NOMO-1 treated with dmso at 0.1 percent for 144 hours (cell line): ENCODE measurements around the gene BCAR1.
A peak's percentile ranks its signal among the peaks of the same experiment; 100 is the strongest.
"Not testable (repeated sequence)": the region's sequence is repeated elsewhere in the genome, so short reads cannot be mapped to it uniquely, and the experiment has no call there.

ENCODE experiments used
- DNase-seq: peaks from one replicate; lab custom pipeline; 2025; ENCODE audit not compliant: unreplicated experiment; lab: John Stamatoyannopoulos, UW

Gene BCAR1

DNA sequence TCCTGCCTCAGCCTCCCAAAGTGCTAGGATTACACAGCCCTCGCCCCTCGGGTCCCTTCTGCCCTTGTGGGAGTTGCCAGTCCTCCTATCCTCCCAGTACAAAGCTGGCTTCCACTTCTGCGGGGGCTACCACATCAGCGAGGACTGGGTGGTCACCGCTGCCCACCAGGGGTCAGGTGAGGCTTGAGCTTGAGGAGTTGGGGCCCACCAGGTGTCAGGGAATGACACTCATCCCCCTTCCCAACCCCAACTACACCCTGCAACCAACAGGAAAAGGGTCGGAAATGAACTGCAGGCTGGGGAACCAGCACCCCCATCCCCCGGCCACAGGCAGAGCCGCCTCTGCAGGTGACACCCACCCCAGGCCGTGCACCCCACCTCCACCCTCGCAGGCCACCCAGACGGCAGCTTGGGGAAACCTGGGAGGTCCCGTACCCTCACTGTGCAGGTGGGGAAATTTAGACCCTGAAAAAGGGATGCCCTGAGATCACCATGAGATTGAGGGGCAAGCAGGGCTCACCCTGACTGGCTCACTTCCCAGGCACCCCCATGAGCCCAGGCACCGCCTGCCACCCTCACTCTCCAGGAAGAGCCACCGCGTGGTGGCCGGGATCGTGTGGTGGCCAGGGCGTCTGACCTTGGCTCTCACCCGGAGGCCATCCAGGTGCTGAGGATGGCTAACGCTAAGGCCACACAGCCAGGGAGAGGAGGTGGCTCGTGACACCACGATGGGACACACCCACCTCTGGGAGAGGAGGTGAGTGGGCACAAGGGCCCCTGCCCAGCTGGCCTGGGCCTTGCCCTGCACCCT is 24.7 kb downstream of the BCAR1 start:
- DNase-seq: no peak

DNA sequence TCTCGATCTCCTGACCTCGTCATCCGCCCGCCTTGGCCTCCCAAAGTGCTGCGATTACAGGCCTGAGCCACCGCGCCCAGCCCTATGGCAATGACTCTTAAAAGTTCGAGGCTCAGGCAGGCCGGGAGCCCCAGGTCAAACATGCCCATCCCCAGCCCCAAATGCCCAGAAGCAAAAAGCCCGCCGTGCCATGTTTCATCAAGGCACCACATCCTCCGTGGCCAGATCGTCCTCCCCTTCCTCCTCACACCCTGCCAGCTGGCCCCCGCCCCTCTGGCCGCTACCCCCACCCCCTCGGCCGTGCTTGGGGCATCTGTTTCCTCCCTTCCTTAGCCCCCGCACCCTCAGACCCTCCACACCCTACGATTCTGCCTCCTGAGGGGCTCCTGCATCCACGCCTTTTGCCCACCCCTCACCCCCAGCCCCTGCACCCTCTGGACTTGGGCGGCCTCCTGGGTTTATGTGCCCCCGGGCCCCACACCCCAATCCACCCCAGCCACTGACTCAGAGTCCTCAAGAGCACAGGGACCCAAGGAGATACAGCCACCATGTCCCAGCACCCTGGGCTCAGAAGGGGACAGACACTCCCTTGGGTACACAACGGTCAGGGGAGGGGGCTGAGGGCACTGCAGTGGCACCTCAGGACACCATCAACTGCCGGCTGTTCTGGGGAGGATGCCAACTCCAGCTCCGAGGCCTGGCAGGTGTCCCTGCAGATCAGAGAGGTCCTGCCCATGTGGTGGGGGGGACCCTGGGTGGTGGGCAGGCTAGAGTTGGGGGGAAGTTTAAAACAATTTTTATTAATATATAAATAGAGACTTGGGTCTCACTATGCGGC is 25.5 kb downstream of the BCAR1 start:
- no peak for DNase-seq

DNA sequence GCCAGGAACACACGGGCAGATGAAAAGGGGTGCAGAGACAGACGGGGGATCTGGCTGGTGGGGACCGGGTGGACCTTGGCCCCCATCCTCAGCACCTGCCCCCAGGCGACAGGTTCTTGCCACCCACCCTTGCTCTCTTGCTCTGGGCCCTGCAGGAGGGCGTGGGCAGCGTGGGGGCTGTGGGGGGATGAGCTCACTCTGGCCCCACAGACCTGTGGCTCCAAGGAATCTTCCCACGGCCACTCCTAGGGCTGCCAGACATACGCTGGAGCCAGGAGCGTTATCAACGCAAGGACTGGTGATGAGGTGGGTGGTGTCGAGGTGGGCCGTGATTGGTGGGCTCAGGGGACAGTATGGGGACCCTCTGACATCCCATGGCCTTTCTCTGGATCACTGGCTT is 26.3 kb downstream of the BCAR1 start:
- no peak for DNase-seq

DNA sequence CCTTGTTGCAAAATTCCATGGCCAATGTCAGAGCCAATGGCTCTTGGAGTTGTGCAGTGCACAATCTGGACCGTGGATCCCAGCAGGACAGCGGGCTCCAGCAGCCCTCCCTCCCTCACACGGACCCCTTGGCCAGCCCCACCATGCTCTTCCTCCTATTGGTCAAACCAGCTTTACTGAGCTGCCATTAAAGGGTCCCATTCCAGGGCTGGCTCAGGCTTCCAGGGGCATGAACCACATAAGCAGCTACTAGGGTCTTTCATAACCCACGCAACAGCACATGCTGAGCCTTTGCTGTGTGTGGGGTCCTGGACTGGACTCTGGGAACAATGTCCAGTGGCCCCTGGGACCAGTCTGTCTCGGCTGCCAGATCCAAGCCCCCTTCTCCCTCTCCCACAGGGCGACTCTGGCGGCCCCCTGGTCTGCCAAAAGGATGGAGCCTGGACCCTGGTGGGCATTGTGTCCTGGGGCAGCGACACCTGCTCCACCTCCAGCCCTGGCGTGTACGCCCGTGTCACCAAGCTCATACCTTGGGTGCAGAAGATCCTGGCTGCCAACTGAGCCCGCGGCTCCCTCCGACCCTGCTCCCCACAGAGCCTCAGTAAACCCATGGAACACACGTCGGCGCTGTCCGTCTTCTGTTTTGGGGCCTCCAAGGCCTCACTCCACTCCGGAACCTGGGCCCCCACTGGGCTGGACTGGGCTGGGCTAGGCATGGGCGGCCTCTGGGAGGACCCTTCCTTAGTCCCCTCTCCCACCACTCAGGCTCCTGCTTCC is 26.9 kb downstream of the BCAR1 start:
- no peak for DNase-seq

DNA sequence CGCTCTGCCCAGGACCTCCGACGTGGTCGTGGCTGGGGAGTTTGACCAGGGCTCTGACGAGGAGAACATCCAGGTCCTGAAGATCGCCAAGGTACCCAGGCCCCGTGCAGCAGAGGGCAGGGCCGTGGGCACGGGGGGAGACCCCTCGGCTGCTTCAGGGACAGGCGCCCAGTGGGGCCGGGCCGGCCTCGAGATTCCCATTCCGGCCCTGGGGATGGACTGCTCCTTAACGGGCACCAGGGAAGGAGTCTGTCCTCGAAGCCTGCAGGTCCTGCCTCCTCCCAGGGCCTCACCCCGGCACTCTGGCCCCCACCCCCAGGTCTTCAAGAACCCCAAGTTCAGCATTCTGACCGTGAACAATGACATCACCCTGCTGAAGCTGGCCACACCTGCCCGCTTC is 28.3 kb downstream of the BCAR1 start:
- not testable (repeated sequence) for DNase-seq

DNA sequence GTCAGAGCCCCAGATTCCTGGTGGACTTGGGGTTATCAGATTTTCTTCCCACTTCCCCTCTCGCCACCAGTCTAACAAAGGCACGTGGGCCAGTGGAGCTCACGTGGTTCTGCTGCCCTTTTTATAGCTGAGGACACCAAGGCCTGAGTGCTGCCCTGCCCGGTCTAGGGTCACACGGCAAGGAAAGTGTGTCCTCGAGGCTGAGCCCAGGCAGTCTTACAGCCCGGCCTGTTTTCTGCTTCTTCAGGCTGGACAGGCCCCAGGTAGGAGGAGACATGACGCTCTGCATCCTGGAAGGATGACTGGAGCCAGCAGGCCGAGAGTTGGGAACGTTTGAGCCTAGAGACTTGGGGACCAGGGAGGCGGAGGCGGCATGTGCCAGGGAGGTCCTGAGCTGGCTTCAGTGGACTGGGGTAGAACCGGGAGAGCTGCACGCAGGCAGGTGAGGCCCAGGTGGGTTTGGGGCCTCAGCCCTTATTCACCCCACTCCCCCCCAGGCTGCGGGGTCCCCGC is 29.1 kb downstream of the BCAR1 start:
- no peak for DNase-seq

DNA sequence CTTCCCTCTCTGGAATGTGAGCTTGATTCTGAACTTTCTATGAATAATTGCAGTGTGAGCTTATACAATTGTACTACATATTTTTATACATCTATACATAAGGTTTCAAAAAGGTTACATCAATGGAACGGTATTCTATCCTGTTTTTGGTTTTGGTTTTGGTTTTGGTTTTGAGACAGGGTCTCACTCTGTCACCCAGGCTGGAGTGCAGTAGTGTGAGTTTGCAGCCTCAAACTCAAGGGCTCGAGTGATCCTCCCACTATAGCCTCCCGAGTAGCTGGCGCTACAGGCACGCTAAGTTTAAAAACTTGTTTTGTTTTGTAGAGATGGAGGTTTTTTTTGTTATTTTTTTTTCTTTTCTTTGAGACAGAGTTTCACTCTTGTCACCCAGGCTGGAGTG is 31.6 kb downstream of the BCAR1 start:
- no peak for DNase-seq

DNA sequence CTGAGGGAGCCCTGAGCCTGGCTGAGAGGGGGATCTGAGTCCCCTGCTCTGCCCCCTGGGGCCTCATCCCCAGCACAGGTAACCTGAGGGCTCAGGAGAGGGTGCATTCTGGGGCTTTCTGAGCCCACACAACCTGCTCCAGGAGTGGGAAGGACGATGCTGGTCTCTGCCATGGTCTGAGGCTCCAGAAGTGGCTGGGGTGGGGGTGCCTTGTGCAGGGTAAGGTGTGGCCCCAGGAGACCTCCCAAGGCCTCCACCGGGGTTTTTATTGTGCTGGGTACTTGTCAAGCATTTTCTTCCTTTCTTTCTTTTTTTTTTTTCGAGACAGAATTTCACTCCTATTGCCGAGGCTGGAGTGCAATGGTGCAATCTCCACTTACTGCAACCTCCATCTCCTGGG is 32.3 kb downstream of the BCAR1 start:
- no peak for DNase-seq

DNA sequence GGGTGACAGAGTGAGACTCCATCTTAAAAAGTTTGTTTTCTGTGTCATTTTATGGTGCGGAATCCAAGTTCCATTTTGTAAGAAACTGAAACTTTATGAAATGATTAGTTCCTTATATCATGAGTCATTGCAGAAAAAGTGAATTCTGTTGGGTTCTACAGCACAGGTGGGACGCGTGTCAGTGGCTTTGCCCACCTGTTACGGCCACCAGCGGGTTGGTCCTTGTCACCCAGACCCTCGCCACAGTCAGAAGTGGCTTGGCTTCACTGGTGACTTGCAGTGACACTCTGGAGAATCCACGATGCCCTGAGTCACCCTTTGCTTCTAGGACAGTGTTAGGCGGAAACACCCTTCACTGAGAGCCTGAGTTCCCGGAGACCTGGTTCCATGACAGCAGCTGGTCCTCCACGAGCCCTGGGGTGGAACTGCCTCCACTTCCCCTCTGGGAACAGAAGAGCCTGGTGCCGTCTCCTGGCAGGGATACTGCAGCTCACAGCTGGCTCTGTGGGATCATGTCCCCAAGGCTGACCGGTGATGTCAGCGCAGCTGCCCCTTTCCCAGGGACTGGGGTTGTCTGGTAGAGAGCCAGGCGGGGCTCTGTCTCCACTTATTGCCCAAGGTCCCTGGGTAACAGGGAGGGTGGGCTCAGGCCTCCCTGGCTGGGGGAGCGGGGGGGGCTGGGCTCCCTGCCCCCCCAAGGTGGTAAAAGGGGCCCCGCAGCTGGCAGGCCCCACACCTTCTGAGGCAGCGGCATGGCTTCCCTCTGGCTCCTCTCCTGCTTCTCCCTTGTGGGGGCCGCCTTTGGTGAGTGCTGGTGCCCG is 33.0 kb downstream of the BCAR1 start, which contains the start of gene CTRB1:
Gene CTRB1, plus strand, starts transcription at position 733 of the 821 bp plus-strand sequence. Its CDS starts 20 bp downstream, at position 753.
- DNase-seq: no peak

DNA sequence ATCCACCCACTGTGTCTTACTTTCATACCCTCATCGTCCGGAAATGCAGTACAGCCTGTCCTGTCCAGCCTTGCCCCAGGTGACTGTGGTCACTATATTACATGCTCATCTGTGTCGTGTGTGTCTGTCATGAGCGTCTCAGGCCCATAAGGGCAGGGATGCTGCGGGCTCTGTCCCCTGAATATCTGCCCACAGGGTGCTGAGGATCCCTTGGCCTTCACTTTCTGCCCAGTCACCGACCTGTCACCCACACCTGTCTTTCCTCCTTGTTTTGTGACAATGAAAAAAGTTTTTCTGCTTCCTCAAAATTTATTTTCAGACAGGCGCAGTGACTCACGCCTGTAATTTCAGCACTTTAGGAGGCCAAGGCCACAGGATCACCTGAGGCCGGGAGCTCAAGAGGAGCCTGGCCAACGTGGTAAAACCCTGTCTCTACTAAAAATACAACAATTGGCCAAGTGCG is 34.0 kb downstream of the BCAR1 start:
- peak; percentile 8 for DNase-seq

DNA sequence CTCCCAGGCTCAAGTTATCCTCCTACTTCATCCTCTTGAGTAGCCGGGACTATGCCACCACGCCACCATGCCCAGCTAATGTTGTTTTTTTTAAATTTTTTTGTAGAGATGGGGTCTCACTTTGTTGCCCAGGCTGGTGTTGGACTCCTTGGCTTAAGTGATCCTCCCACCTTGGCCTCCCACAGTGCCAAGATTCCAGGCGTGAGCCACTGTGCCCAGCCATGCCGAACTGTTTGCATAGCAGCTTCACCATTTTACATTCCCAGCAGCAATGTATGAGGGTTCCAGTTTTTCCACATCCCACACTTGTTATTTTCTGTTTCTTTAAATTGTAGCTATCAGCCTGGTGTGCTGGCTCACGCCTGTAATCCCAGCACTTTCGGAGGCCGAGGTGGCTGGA is 34.8 kb downstream of the BCAR1 start:
- no peak for DNase-seq

DNA sequence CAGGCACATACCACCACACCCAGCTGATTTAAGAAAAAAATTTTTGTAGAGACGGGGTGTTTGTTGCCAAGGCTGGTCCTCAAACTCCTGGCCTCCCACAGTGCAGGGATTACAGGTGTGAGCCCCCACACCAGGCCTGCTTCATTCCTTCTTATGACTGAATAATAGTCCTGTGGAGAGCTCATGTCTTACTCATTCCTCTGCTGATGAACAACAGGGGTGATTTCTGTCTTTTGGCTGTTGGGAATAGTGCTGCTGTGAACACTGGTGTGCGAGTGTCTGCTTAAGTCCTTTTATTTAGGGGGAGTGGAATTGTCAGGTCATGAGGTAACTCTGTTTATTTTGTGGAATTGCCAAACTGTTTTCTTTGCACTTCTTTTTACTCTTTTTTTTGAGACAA is 35.3 kb downstream of the BCAR1 start:
- no peak for DNase-seq

DNA sequence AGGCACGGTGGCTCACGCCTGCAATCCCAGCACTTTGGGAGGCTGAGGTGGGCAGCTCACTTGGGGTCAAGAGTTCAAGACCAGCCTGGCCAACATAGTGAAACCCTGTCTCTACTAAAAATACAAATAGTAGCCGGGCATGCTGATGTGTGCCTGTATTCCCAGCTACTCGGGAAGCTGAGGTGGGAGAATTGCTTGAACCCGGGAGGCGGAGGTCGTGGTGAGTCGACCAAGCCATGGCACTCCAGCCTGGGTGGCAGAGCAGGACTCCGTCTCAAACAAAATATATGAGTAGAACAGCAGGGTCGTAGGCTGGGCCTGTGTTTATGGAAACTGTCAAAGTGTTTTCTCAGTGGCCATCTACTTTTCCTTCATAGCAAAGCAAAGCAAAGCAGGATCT is 40.1 kb downstream of the BCAR1 start:
- not testable (repeated sequence) for DNase-seq

DNA sequence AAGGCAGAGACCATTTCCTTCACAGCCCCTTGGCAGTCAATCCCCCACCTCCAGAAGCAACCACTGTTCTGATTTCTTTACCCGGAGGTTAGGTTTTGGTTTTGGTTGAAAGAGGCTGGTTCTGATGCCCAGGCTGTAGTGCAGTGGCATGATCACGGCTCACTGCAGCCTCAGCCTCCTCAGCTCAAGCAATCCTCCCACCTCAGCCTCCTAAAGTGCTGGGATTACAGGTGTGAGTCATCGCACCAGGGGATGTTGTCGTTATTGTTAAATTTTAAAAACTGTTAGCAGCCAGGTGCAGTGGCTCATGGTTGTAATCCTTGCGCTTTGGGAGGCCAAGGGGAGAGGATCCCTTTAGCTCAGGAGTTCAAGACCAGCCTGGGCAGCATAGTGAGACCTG is 41.5 kb downstream of the BCAR1 start:
- no peak for DNase-seq

DNA sequence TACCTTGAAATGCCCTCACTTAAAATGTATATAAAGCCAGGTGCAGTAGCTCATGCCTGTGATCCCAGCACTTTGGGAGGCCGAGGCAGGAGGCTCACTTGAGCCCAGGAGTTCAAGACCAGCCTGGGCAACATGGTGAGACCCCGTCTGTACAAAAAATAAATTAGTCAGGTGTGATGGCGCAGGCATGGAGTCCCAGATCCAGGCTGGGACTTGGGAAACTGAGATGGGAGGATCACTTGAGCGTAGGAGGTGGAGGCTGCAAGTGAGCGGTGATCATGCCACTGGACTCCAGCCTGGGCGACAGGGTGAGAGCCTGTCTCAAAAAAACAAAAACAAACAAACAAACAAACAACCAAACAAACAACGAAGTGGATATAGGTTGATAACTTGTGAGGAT is 41.9 kb downstream of the BCAR1 start:
- not testable (repeated sequence) for DNase-seq

DNA sequence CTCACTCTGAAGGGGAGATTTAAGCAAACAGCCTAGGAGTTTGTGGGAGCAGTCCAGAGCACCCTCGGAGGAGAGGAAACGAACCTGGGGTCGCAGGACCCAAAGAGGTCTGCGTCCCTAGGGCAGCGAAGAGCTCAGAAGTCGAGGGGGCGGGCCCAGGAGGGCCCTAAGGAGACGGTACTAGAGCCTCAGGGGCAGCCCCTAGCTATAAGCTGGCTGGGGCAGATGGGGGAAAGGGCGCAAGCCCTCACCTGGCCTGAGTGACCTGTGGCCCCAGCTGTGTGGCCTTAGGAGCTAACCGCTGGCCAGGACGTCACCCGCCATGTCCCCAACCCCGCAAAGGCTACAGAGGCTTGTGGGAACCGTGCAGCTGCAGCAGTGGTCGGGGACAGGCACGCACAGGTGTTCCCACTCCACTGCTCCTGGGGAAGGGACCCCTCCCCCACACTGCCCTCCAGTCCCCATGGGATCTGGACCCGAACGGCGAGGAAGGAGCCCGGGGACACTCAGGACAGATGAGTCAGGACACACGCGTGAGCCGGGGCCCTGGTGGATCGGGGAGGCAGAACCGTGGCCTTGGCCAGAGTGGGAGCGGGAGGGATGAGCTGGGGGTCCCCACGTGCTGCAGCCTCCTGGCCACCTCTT is 42.4 kb downstream of the BCAR1 start:
- no peak for DNase-seq

DNA sequence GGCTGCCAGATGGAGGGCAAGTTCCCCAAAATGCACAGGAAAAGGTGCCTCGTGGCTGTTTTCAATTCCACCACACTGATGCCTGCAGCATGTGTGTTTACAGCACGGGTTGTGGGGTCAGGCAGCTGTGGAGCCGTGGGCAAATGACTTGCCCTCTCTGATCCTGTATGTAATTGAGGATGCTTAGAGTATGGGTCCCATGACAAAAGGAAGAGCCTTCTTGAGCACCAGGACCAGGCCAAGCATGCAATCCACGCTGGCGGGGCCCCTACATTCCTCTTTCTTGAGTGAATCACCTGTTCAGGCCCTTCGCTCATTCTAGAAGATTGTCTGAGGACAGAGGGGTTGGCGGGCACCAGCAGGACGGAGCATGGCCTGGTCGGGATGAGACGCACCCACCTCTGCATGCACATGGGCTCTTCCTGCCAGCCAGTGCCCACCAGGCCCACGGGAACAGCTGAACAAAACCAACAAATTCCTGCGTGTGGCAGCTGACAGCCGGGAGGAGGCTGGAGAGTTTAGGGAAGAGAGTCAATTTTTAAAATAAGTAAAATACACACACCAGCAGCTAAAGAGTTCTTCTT is 43.1 kb downstream of the BCAR1 start:
- no peak for DNase-seq

DNA sequence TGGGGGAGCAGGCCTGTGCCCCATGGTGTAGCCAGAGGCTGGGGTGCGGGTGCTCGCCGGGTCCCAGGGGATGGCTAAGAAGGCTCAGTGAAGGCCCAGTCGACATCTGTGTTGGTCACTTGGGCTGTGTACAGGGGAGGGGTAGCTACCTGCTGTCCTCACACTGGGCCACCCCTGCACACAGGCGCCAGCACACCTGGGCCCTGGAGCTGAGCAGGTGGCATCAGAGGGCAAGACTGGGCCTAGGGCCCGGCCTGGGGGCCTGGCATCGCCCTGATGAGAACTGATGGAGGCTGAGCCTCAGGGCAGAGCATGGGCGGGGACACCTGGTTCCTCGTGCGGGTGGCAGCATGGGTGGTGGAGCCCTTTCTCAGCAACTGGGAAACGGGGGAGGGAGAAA is 43.6 kb downstream of the BCAR1 start:
- DNase-seq: no peak

DNA sequence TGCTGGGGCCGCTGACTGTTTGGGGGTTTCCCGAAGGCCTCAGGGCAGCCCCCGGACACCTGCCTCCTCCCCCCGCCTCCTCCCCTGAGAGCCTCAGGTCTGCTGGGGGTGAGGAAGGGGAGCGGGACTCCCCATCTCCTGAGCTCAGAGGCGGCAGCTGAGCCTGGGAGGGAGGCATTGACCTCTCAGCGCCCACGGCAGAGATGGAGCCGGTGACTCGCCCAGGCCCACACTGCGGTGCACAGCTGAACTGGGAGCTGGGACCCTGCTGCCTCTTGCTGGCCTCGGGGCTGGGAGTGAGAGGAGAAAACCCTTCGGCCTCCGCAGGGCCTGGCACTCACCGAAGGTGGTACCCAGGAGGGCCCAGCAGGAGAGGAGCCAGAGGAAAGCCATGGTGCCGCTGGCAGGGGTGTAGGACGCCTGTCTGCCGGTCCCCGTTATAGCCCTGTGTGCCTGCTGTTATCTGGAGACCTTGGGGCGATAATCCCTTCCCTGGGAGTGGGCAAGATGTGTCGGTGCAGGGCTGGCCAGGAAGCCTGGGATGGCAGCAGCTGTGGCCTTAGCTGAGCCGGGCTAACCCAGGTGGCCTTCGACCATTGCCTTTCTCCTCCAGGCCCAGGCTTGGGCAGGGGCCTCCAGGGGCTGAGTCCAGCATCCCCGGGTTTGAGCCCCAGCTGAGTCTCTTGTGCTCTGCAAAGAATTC is 44.5 kb downstream of the BCAR1 start, which contains the start of gene CTRB2:
Gene CTRB2, minus strand, starts transcription at position 413 of the 703 bp plus-strand sequence. Its CDS starts 20 bp downstream, at position 393.
- no peak for DNase-seq
